OCI-LY3 (cell line): Measurements from ENCODE around the gene DNASE2B.

ENCODE experiments used
- CTCF ChIP-seq: fragments of 200-600, 300-600 bp; sonication (generic); IDR thresholded peaks from 2 replicates; pipeline ENCODE4 v1.5.1; 2014; ENCODE audit warnings: antibody characterized with exemption, low read length, low read depth
- EZH2phosphoT487 ChIP-seq: fragments of 200-600 bp; shearing (Covaris generic); IDR thresholded peaks from 2 replicates; pipeline ENCODE4 v1.6.1; 2018; ENCODE audit warnings: antibody characterized with exemption, mixed run types, low read depth

- TF ChIP-seq CTCF (no peak), EZH2phosphoT487 (no peak)
Observed at GRCh38 chr1:84429231-84429630, 30.9 kb downstream of the DNASE2B start.
